ENCODE results near the gene MT1X.

DNA sequence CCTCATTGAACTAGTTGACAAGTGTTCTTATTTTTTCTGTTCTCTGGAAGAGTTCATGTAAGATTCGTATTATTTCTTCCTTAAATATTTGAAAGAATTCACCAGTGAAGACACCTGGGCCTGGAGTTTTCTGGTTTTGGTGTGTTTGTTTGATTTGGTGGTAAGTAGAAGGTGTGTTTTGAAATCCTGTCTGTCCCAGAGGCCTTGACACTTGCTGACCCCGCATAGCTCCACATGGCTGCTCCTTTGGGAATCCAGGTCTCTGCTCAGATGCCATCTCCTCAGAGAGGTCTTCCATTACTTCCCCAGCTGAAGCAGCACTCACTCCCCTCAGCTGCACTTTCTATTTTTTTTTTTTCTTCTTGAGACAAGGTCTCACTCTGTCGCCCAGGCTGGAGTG lies 41.9 kb downstream of the MT1X start:
- TF ChIP-seq, protein P1, sequence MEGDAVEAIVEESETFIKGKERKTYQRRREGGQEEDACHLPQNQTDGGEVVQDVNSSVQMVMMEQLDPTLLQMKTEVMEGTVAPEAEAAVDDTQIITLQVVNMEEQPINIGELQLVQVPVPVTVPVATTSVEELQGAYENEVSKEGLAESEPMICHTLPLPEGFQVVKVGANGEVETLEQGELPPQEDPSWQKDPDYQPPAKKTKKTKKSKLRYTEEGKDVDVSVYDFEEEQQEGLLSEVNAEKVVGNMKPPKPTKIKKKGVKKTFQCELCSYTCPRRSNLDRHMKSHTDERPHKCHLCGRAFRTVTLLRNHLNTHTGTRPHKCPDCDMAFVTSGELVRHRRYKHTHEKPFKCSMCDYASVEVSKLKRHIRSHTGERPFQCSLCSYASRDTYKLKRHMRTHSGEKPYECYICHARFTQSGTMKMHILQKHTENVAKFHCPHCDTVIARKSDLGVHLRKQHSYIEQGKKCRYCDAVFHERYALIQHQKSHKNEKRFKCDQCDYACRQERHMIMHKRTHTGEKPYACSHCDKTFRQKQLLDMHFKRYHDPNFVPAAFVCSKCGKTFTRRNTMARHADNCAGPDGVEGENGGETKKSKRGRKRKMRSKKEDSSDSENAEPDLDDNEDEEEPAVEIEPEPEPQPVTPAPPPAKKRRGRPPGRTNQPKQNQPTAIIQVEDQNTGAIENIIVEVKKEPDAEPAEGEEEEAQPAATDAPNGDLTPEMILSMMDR (IDR thresholded peaks at IDR 0.05): no peak
- TF ChIP-seq POLR2AphosphoS5 (IDR thresholded peaks at IDR 0.05): no peak

Measured in stomach (tissue), 4 donors.